Pulmonary artery endothelial cell (primary cell): ENCODE data around the gene KRTAP19-1. TPM values are rescaled to one million over a fixed set of nuclear protein-coding genes. Genes with fewer than 3 reads are reported as not detected.
"Not testable (repeated sequence)": the region's sequence is repeated elsewhere in the genome, so short reads cannot be mapped to it uniquely, and the experiment has no call there.

Experiments used
- DNase-seq: peaks from one replicate; pipeline ENCODE4 v3.0.0-alpha.2; 2011; ENCODE audit warnings: low read depth, low spot score
- total RNA-seq: library from RNA; depleted of rRNA; stranded (reverse); fragments of >200 nt; gene quantifications from 2 replicates; pipeline ENCODE4 v1.2.3, GENCODE V29; 2014

Gene KRTAP19-1
- total RNA-seq: not detected in 2 replicates

- DNase-seq: no peak
Observed at GRCh38 chr21:30480145-30480544, at the start of gene KRTAP19-1. KRTAP19-1 (minus strand) TSS chr21:30480367; CDS start chr21:30480317, 50 bp downstream.

- no peak for DNase-seq
Observed at GRCh38 chr21:30518876-30519275, 38.7 kb upstream of the KRTAP19-1 start.

GRCh38 chr21:30515681-30516080 lies 35.5 kb upstream of the KRTAP19-1 start:
- no peak for DNase-seq

- DNase-seq: not testable (repeated sequence)
Observed at GRCh38 chr21:30505621-30506205, 25.5 kb upstream of the KRTAP19-1 start.

- no peak for DNase-seq
Observed at GRCh38 chr21:30502041-30502440, 21.9 kb upstream of the KRTAP19-1 start, which contains the start of gene KRTAP19-5. KRTAP19-5 (minus strand) TSS chr21:30502141; CDS start chr21:30502090, 51 bp downstream.

- no peak for DNase-seq
Observed at GRCh38 chr21:30497065-30497464, 16.9 kb upstream of the KRTAP19-1 start, which contains the start of gene KRTAP19-4. KRTAP19-4 (minus strand) TSS chr21:30497165; CDS start chr21:30497110, 55 bp downstream.

GRCh38 chr21:30491963-30492428 lies 11.8 kb upstream of the KRTAP19-1 start, which contains the start of gene KRTAP19-3:
KRTAP19-3 (minus strand) TSS chr21:30492013; CDS start chr21:30491957, 56 bp downstream.
- no peak for DNase-seq

- DNase-seq: no peak
Observed at GRCh38 chr21:30487336-30487735, 7.2 kb upstream of the KRTAP19-1 start, which contains the start of gene KRTAP19-2. KRTAP19-2 (minus strand) TSS chr21:30487436; CDS start chr21:30487348, 88 bp downstream.

GRCh38 chr21:30486180-30486579 lies 6.0 kb upstream of the KRTAP19-1 start:
- no peak for DNase-seq

- DNase-seq: no peak
Observed at GRCh38 chr21:30482130-30482529, 2.0 kb upstream of the KRTAP19-1 start.

GRCh38 chr21:30479259-30479658 lies 908 bp downstream of the KRTAP19-1 start:
- no peak for DNase-seq

- DNase-seq: no peak
Observed at GRCh38 chr21:30478004-30478403, 2.2 kb downstream of the KRTAP19-1 start.

- no peak for DNase-seq
Observed at GRCh38 chr21:30468900-30469714, 11.1 kb downstream of the KRTAP19-1 start.

- no peak for DNase-seq
Observed at GRCh38 chr21:30463713-30464112, 16.5 kb downstream of the KRTAP19-1 start.

GRCh38 chr21:30448514-30448913 lies 31.7 kb downstream of the KRTAP19-1 start:
- no peak for DNase-seq

- DNase-seq: no peak
Observed at GRCh38 chr21:30447056-30447455, 33.1 kb downstream of the KRTAP19-1 start.

GRCh38 chr21:30444204-30444603 lies 36.0 kb downstream of the KRTAP19-1 start:
- DNase-seq: no peak

- DNase-seq: no peak
Observed at GRCh38 chr21:30443226-30443625, 36.9 kb downstream of the KRTAP19-1 start.

GRCh38 chr21:30439975-30440374 lies 40.2 kb downstream of the KRTAP19-1 start, which contains the start of gene KRTAP15-1:
KRTAP15-1 (plus strand) TSS chr21:30440275; CDS start chr21:30440328, 53 bp downstream.
- no peak for DNase-seq

GRCh38 chr21:30437010-30437565 lies 43.1 kb downstream of the KRTAP19-1 start:
- DNase-seq: no peak

GRCh38 chr21:30434033-30434631 lies 46.0 kb downstream of the KRTAP19-1 start:
- DNase-seq: no peak
